ENCODE measurements around the gene MFGE8.

DNA sequence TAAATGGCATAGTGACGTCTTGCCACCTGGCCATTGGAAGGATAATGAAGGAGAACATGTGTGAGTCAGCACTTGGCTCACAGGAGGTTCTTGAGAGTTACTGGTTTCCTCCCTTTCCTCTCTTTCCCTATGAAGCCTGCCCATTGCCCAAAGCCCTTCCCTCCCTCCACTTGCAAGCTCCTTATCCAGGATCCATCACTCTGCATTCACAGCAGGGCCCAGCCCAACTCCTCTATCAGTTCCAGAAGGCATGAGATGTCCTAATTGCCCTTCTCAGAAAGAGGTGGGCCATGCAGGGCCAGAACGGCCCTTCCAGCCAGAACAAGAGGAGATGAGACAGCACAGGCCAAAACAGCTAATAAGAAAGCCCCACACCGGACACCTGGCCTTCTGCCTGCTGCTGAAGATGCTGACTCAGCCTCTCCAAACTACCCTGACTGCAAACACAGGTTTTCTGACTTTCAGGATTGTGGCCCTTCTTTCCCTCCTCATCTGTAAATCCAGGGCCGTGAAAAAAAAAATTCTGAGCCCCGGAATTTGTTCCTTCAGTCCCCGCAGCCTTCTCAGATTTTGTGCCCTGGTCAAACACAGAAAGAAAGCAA, 47.6 kb downstream of the MFGE8 start:
- TF ChIP-seq L3MBTL2 (conservative IDR thresholded peaks at IDR 0.05) (no peak), NFRKB (IDR thresholded peaks at IDR 0.05) (no peak), FOXM1 (IDR thresholded peaks at IDR 0.05; ENCODE audit: borderline replicate concordance) (no peak)
